Kasumi-1 (cell line): ENCODE measurements around the gene FZD10.

ENCODE experiments used
- DNase-seq, 2 experiments: peaks; one replicate each; lab custom pipeline; 2025; lab: John Stamatoyannopoulos, UW

Gene FZD10

DNA sequence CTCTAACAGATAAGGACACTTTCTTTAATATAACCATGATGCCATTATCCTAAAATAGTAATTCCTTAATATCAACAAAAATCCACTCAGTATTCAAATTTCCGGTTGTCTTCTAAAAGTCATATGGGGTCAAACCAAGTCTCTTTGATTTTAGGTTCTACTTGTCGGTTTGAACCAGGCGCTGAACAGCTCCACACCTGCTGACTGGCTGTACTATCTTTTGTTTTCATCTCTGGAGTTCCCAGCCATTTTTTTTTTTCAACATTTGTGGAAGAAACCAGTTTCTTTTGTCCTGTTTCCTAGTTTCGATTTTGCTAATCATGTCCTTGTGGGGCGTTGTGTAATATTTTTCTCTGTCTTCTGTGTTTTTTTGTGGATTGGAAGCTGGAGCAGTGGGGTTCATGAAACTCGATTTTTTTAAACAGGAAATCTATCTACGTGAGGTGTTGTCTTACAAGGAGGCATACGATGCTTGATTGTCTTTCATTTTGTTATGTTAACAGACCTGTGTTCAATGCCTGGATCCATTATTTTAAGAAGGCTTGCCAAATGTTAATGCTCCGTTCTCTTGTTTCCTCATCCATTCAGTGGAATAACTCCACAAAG lies 50.2 kb downstream of the FZD10 start:
- DNase-seq: no peak

DNA sequence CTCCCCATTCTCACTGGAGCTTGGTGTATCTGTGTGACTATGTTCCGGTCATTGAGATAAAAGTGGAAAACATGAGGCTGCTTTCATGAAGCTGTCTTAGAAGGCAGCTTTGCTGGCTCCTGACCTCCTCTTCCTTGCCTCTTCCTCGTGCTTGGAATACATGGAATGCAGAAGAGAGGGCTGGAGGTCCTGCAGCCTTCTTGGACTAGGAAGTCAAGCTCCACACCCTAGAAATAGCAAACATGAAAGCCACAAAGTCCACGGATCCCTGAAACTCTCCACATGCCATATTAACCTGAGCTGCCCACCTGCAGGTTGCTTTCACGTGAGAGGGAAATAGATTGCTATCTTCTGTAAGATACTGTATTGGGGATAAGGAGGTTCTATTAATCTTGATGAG lies 51.0 kb downstream of the FZD10 start:
- no peak for DNase-seq

DNA sequence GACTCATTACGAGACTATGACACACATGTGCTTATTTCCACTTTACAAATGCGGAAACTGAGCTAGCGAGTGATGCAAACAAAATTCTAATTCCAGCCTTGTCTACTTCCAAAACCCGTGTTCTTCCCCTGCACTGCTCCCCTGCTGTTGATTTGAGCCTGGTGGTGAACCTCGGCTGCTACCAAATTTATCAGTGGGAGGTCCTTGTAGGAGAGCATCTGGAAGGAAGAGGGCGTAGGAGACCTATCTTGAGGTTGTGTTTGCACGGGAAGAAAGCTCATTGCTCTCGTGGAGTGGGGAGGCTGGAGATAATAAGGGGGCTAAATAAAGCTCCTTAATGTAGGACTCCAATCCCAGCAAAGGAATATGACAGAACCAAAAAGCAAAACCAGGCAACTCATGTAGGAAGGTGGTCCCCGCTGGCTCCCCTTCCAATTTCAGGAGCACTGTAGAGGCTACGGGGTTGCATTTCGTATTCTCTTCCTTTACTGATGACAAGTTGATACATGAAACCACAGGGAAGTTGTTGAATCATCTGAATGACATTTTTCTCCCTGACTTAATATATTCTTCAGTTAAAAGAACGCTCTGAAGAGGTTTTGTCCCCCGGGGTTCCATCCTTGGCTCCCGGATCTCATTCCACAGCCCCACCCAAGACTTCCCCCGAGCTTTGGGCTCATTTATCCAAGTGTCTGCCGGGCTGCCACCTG lies 52.6 kb downstream of the FZD10 start:
- no peak for DNase-seq
